Parathyroid adenoma (tissue), 2 donors: ENCODE data around the gene MOGAT1.
"Not testable (repeated sequence)": the region's sequence is repeated elsewhere in the genome, so short reads cannot be mapped to it uniquely, and the experiment has no call there.

ENCODE experiments used
- H2AFZ ChIP-seq: fragments of 300-600 bp; sonication (generic); one replicate; pipeline ENCODE4 v1.7.0; 2017; ENCODE audit warnings: antibody characterized with exemption, mild to moderate bottlenecking
- H3K27ac ChIP-seq: fragments of 300-600 bp; sonication (generic); one replicate; pipeline ENCODE4 v1.7.0; 2017
- H3K27me3 ChIP-seq: fragments of 300-600 bp; sonication (generic); one replicate; pipeline ENCODE4 v1.7.0; 2017; ENCODE audit warnings: low read length; ENCODE audit not compliant: control insufficient read depth, insufficient read depth
- H3K36me3 ChIP-seq: fragments of 300-600 bp; sonication (generic); one replicate; pipeline ENCODE4 v1.7.0; 2017; ENCODE audit warnings: low read length; ENCODE audit not compliant: control insufficient read depth, insufficient read depth
- H3K4me1 ChIP-seq: fragments of 300-600 bp; sonication (generic); one replicate; pipeline ENCODE4 v1.7.0; 2017; ENCODE audit warnings: control low read depth
- H3K4me2 ChIP-seq: fragments of 300-600 bp; sonication (generic); one replicate; pipeline ENCODE4 v1.7.0; 2017; ENCODE audit warnings: low read length
- H3K4me3 ChIP-seq: fragments of 300-600 bp; sonication (generic); one replicate; pipeline ENCODE4 v1.7.0; 2017; ENCODE audit warnings: low read depth, low read length
- H3K79me2 ChIP-seq: fragments of 300-600 bp; sonication (generic); one replicate; pipeline ENCODE4 v1.7.0; 2017; ENCODE audit warnings: control low read depth
- H3K9ac ChIP-seq: fragments of 300-600 bp; sonication (generic); one replicate; pipeline ENCODE4 v1.7.0; 2017; ENCODE audit warnings: mild to moderate bottlenecking
- H3K9me3 ChIP-seq: fragments of 300-600 bp; sonication (generic); one replicate; pipeline ENCODE4 v1.7.0; 2017; ENCODE audit warnings: low read length; ENCODE audit not compliant: control insufficient read depth
- TF ChIP-seq, protein P1 (sequence below): fragments of 300-600 bp; sonication (generic); IDR thresholded peaks from one replicate; pipeline ENCODE4 v1.7.0; 2017; ENCODE audit warnings: antibody characterized with exemption, mild to moderate bottlenecking
- donor health status: primary hyperparathyroidism.

Gene MOGAT1

DNA sequence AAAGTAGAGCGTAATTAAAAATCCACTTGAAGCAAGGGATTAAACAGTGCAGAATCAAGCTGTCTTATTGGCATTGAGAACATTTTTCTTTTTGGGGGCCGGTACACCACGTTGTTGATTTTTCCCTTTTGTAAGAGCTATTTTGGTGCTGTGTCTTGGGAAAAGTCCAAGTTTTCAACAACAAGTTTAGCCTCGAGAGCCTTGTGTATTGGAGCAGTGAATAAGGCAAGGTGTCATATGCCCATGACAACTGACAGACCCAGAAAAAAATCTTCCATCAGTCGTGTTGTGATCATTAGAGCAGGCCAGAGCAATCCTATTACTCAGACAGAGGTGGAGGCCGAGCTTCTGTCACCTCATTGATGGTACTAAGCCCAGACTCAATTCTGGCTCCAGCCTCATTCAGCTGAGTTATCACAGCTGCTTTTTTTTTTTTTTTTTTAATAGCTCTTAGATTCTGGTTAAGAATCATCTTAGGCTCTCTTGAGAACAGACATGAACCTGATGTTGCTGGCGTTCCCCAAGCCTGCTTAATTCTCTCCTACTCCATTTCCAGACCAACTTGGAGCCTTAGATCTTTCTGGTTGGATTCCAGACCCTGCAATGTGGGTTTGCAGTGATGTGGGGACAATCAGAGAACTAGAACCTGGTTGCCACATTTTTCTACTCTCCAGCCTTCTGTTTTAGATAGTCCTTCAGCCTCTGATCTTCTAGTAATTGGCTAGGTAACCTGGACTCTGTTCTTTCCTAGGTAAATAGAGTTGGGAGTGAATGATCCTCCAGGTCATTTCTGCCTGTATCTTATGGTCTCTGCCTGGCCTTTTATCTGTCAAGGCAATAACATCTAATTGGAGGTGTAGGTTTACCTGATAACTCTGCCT is 43.1 kb downstream of the MOGAT1 start:
- H2AFZ ChIP-seq: peak overlapping the region; percentile 51
- no peak overlapping the region for H3K9ac ChIP-seq
- no peak overlapping the region for H3K4me2 ChIP-seq
- H3K27me3 ChIP-seq: no peaks in the 10 kb centered on the region
- no peaks in the 10 kb centered on the region for H3K36me3 ChIP-seq
- H3K79me2 ChIP-seq: no peaks in the 10 kb centered on the region
- no peak overlapping the region for H3K4me3 ChIP-seq
- TF ChIP-seq, protein P1, sequence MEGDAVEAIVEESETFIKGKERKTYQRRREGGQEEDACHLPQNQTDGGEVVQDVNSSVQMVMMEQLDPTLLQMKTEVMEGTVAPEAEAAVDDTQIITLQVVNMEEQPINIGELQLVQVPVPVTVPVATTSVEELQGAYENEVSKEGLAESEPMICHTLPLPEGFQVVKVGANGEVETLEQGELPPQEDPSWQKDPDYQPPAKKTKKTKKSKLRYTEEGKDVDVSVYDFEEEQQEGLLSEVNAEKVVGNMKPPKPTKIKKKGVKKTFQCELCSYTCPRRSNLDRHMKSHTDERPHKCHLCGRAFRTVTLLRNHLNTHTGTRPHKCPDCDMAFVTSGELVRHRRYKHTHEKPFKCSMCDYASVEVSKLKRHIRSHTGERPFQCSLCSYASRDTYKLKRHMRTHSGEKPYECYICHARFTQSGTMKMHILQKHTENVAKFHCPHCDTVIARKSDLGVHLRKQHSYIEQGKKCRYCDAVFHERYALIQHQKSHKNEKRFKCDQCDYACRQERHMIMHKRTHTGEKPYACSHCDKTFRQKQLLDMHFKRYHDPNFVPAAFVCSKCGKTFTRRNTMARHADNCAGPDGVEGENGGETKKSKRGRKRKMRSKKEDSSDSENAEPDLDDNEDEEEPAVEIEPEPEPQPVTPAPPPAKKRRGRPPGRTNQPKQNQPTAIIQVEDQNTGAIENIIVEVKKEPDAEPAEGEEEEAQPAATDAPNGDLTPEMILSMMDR: no peak
- no peaks in the 10 kb centered on the region for H3K9me3 ChIP-seq
- peak overlapping the region; percentile 37 for H3K27ac ChIP-seq
- H3K4me1 ChIP-seq: peaks cover 9% of the 10 kb centered on the region

DNA sequence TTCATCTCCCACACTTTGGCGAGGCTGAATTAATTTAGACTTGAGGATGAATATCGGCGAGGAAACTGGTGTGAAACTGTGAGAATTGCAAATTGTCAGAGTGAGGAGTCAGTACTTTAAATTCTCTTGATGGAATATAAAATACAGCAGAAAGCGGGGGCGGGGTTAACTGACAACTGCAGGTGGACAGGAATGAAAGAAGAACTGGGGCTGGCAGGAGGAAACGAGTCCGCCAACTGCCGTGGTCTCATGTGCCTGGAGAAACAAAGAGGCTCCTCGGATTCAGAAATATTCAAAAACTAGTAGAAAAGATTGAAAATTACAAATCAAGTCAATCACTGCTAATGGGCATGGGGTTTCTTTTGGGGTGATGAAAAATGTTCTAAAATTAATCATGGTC is 44.3 kb downstream of the MOGAT1 start:
- H3K4me3 ChIP-seq: no peak overlapping the region
- H3K4me2 ChIP-seq: no peak overlapping the region
- no peaks in the 10 kb centered on the region for H3K79me2 ChIP-seq
- TF ChIP-seq, protein P1: no peak
- H3K9ac ChIP-seq: no peak overlapping the region
- no peak overlapping the region for H3K27ac ChIP-seq
- H3K27me3 ChIP-seq: no peaks in the 10 kb centered on the region
- H2AFZ ChIP-seq: no peak overlapping the region
- H3K36me3 ChIP-seq: no peaks in the 10 kb centered on the region
- no peaks in the 10 kb centered on the region for H3K9me3 ChIP-seq
- peaks cover 9% of the 10 kb centered on the region for H3K4me1 ChIP-seq

DNA sequence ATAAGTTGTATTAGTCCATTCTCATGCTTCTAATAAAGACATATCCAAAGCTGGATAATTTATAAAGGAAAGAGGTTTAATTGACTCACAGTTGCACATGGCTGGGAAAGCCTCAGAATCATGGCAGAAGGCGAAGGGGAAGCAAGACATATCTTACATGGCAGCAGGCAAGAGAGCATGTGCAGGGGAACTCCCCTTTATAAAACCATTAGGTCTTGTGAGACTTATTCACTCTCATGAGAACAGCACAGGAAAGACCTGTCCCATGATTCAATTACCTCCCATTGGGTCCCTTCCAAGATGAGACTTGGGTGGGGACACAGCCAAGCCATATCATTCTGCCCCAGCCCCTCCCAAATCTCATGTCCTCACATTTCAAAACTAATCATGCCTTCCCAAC is 48.3 kb downstream of the MOGAT1 start:
- H3K9me3 ChIP-seq, H3K27ac ChIP-seq, H3K4me2 ChIP-seq, H3K9ac ChIP-seq, H2AFZ ChIP-seq, H3K36me3 ChIP-seq, H3K27me3 ChIP-seq, H3K4me1 ChIP-seq, H3K79me2 ChIP-seq, H3K4me3 ChIP-seq: not testable (repeated sequence)

DNA sequence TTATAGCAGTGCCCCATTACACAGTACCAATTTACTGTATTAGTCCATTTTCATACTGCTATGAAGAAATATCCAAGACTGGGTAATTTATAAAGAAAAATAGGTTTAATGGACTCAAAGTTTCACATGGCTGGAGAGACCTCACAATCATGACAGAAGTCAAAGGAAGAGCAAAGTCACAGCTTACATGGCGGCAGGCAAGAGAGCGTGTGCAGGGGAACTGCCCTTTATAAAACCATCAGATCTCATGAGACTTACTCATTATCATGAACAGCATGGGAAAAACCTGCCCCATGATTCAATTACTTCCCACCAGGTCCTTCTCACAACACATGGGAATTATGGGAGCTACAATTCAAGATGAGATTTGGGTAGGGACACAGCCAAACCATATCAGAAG is 50.1 kb downstream of the MOGAT1 start:
- H3K79me2 ChIP-seq, H3K27me3 ChIP-seq, H3K9ac ChIP-seq, H2AFZ ChIP-seq, H3K4me3 ChIP-seq, H3K4me2 ChIP-seq, H3K36me3 ChIP-seq, H3K27ac ChIP-seq, H3K9me3 ChIP-seq, H3K4me1 ChIP-seq: not testable (repeated sequence)

DNA sequence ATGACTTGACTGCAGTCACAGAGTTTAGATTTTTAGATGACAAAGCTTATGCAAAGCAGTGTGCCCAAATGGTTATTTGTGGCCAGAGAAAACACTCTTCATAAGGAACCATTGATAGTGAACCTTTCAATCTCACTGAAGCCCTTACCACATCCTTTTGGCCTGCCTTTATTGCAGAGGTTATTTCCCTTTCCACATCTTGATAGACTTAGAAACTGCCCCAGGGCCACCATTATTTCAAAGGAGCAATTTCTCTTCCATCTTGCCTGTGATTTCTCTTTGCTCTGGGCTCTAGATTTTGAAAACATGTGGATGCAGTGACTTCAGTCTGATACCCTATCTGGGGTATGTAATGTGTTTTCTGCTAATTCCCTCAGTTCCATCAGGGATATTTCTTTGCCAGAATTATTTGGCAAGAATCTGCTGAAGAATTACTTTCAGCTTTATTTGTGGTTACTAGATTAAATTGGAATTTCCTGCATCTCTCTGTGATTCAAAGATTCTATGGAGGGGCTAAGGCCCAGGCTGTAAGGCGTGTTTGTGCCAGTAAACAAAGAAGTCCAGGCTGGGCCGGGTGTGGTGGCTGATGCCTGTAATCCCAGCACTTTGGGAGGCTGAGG is 51.0 kb downstream of the MOGAT1 start:
- H3K9me3 ChIP-seq: no peaks in the 10 kb centered on the region
- H3K27ac ChIP-seq: no peak overlapping the region
- no peaks in the 10 kb centered on the region for H3K27me3 ChIP-seq
- H3K4me2 ChIP-seq: no peak overlapping the region
- no peaks in the 10 kb centered on the region for H3K4me1 ChIP-seq
- H3K4me3 ChIP-seq: no peak overlapping the region
- no peaks in the 10 kb centered on the region for H3K79me2 ChIP-seq
- no peaks in the 10 kb centered on the region for H3K36me3 ChIP-seq
- no peak overlapping the region for H2AFZ ChIP-seq
- no peak overlapping the region for H3K9ac ChIP-seq
- TF ChIP-seq, protein P1: no peak
